ENCODE data around the gene TAOK2. TPM values are rescaled to one million over a fixed set of nuclear protein-coding genes. Genes with fewer than 3 reads are reported as not detected.

The TAOK2 gene
- total RNA-seq, 1 donor from 2014 or later, result 50.0 TPM

- Mint-ChIP-seq H3K36me3 (ENCODE audit: low read depth) (peaks cover 49% of the 10 kb centered on the region), H3K4me1 (ENCODE audit: low read depth) (no peaks in the 10 kb centered on the region), H3K27me3 (ENCODE audit: low read depth) (no peaks in the 10 kb centered on the region), H3K9me3 (ENCODE audit: low read depth) (no peaks in the 10 kb centered on the region), H3K27ac (ENCODE audit: unreplicated experiment) (peak overlapping the region; percentile 36), H3K4me3 (ENCODE audit: unreplicated experiment) (no peak overlapping the region)
- no peak for TF ChIP-seq CTCF (IDR thresholded peaks at IDR 0.05)
- peak; percentile 77 for DNase-seq (ENCODE audit: low spot score)
Measured at GRCh38 chr16:29982560-29983419, 9.1 kb downstream of the TAOK2 start.

DNA sequence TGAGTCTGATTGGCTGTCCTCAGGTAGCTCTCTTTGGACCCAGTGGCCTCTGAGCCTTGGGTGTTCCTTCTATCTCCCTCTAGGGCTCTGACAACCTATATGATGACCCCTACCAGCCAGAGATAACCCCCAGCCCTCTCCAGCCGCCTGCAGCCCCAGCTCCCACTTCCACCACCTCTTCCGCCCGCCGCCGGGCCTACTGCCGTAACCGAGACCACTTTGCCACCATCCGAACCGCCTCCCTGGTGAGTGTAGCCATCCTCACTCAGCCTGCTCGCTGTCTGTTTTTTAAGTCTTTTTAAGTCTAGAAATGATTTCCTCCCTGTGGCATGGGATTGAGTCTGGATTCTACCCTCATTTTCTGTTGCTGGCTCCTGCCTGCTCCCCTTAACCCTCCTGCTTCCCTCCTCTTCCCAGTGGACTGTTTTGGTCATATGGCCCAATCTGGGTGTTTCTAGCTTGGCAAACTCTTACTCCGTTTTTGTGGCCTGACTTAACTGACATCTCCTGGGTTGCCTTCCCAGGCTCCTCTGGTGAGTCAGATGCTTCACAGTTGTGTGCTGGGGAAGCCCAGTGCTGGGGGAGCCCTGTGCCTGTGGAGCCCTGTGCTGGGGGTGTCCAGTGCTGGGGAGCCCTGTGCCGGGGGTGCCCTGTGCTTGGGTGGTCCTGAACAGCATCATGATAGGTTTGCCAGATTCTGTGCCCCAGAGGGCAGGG, 9.9 kb downstream of the TAOK2 start:
- H3K4me3 Mint-ChIP-seq (ENCODE audit: unreplicated experiment), result no peak overlapping the region

GRCh38 chr16:29984137-29984763, 10.6 kb downstream of the TAOK2 start:
- H3K4me3 Mint-ChIP-seq (ENCODE audit: unreplicated experiment), result no peak overlapping the region
- DNase-seq (ENCODE audit: low spot score), result peak; percentile 36
- no peak overlapping the region for H3K27ac Mint-ChIP-seq (ENCODE audit: unreplicated experiment)
- peaks cover 51% of the 10 kb centered on the region for H3K36me3 Mint-ChIP-seq (ENCODE audit: low read depth)
- no peak for TF ChIP-seq CTCF (IDR thresholded peaks at IDR 0.05)
- H3K9me3 Mint-ChIP-seq (ENCODE audit: low read depth), result no peaks in the 10 kb centered on the region
- H3K4me1 Mint-ChIP-seq (ENCODE audit: low read depth), result no peaks in the 10 kb centered on the region
- no peaks in the 10 kb centered on the region for H3K27me3 Mint-ChIP-seq (ENCODE audit: low read depth)

More for the DNA sequence above, 9.9 kb downstream of the TAOK2 start:
- H3K9me3 Mint-ChIP-seq (ENCODE audit: low read depth), result no peaks in the 10 kb centered on the region
- no peak overlapping the region for H3K27ac Mint-ChIP-seq (ENCODE audit: unreplicated experiment)
- TF ChIP-seq CTCF (IDR thresholded peaks at IDR 0.05), result no peak
- H3K36me3 Mint-ChIP-seq (ENCODE audit: low read depth), result peaks cover 53% of the 10 kb centered on the region
- DNase-seq (ENCODE audit: low spot score), result peak; percentile 86
- H3K4me1 Mint-ChIP-seq (ENCODE audit: low read depth), result no peaks in the 10 kb centered on the region
- no peaks in the 10 kb centered on the region for H3K27me3 Mint-ChIP-seq (ENCODE audit: low read depth)

DNA sequence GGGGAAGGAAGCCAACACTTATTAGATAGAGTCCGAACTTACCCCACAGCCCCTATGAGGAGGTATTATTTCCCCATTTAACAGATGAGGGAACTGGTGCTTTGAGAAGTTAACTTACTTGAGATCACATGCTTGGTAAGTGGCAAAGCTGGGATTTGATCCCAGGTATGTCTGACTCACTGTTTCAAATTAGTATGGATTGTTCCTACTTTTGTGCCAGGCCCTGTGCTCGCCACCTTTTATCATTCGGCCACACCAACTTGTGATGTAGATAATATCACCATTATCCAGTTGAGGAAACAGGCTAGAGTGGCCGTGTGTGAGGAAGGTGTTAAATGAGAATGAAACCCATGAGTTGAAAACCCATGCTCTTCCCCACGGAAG, 11.1 kb downstream of the TAOK2 start:
- Mint-ChIP-seq H3K27ac (ENCODE audit: unreplicated experiment) (no peak overlapping the region), H3K4me1 (ENCODE audit: low read depth) (no peaks in the 10 kb centered on the region), H3K9me3 (ENCODE audit: low read depth) (no peaks in the 10 kb centered on the region), H3K4me3 (ENCODE audit: unreplicated experiment) (no peak overlapping the region), H3K27me3 (ENCODE audit: low read depth) (no peaks in the 10 kb centered on the region), H3K36me3 (ENCODE audit: low read depth) (peaks cover 49% of the 10 kb centered on the region)
- DNase-seq (ENCODE audit: low spot score), result no peak
- no peak for TF ChIP-seq CTCF (IDR thresholded peaks at IDR 0.05)

DNA sequence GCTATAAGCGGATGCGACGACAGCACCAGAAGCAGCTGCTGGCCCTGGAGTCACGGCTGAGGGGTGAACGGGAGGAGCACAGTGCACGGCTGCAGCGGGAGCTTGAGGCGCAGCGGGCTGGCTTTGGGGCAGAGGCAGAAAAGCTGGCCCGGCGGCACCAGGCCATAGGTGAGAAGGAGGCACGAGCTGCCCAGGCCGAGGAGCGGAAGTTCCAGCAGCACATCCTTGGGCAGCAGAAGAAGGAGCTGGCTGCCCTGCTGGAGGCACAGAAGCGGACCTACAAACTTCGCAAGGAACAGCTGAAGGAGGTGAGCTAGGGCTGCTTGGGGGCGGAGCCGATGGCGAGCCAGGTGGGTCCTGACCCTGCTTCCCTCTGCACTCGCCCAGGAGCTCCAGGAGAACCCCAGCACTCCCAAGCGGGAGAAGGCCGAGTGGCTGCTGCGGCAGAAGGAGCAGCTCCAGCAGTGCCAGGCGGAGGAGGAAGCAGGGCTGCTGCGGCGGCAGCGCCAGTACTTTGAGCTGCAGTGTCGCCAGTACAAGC, 11.7 kb downstream of the TAOK2 start:
- no peaks in the 10 kb centered on the region for H3K27me3 Mint-ChIP-seq (ENCODE audit: low read depth)
- peaks cover 48% of the 10 kb centered on the region for H3K36me3 Mint-ChIP-seq (ENCODE audit: low read depth)
- peak; percentile 87 for DNase-seq (ENCODE audit: low spot score)
- no peak overlapping the region for H3K4me3 Mint-ChIP-seq (ENCODE audit: unreplicated experiment)
- H3K27ac Mint-ChIP-seq (ENCODE audit: unreplicated experiment), result no peak overlapping the region
- H3K4me1 Mint-ChIP-seq (ENCODE audit: low read depth), result no peaks in the 10 kb centered on the region
- H3K9me3 Mint-ChIP-seq (ENCODE audit: low read depth), result no peaks in the 10 kb centered on the region
- no peak for TF ChIP-seq CTCF (IDR thresholded peaks at IDR 0.05)

Data from chondrocyte (in vitro differentiated cells).